ENCODE results near the gene IGFALS. TPM values are rescaled to one million over a fixed set of nuclear protein-coding genes. Genes with fewer than 3 reads are reported as not detected.

The IGFALS gene
- total and polyA plus RNA-seq, 2 experiments from 2014 or later = 0.16 TPM; not detected in 1

- H3K36me3 ChIP-seq (ENCODE audit: insufficient read depth) = no peaks in the 10 kb centered on the region
These were observed 29.7 kb downstream of the IGFALS start for GRCh38 chr16:1763521-1764511.

GRCh38 chr16:1762879-1763520 is 30.5 kb downstream of the IGFALS start:
- H3K9me3 Mint-ChIP-seq = no peaks in the 10 kb centered on the region
- no peaks in the 10 kb centered on the region for H3K9me2 ChIP-seq (ENCODE audit: insufficient read depth)
- H3K36me3 ChIP-seq (ENCODE audit: insufficient read depth) = no peaks in the 10 kb centered on the region
- no peak overlapping the region for H3K4me3 Mint-ChIP-seq
- no peak overlapping the region for H2AFZ ChIP-seq
- H3K27me3 ChIP-seq (ENCODE audit: insufficient read depth) = no peaks in the 10 kb centered on the region
- H3K36me3 Mint-ChIP-seq (ENCODE audit: low read depth) = peaks cover 12% of the 10 kb centered on the region
- H3K27ac Mint-ChIP-seq = no peak overlapping the region
- no peaks in the 10 kb centered on the region for H4K20me1 ChIP-seq (replicated peaks; ENCODE audit: insufficient read depth)
- no peaks in the 10 kb centered on the region for H3K79me2 ChIP-seq (replicated peaks; ENCODE audit: insufficient read depth)
- peaks cover 11% of the 10 kb centered on the region for H3K27me3 Mint-ChIP-seq (ENCODE audit: insufficient read depth, low read depth, poor library complexity)
- no peak overlapping the region for H3K27ac ChIP-seq (ENCODE audit: low read depth)
- H3K4me1 ChIP-seq (ENCODE audit: insufficient read depth) = no peaks in the 10 kb centered on the region; the same call in 1 of the 2 replicates
- ATAC-seq = peak; percentile 4
- DNase-seq (ENCODE audit: low spot score) = no peak
- 0 out of 2 replicates have a peak, but pooled peaks cover 3% of the 10 kb centered on the region for H3F3A ChIP-seq (replicated peaks; ENCODE audit: low read depth)
- no peak overlapping the region for H3K4me2 ChIP-seq
- H3K4me1 Mint-ChIP-seq = no peaks in the 10 kb centered on the region
- no peak overlapping the region for H3K4me3 ChIP-seq
- TF ChIP-seq NANOG (IDR thresholded peaks at IDR 0.05; ENCODE audit: borderline replicate concordance) (no peak), ZNF114 (CRISPR knock-in tag; IDR thresholded peaks at IDR 0.05) (no peak), ETS1 (IDR thresholded peaks at IDR 0.05) (no peak), CREB1 (CRISPR knock-in tag; IDR thresholded peaks at IDR 0.05; ENCODE audit: low read depth) (no peak), ZNF331 (CRISPR knock-in tag; IDR thresholded peaks at IDR 0.05; ENCODE audit: low read depth) (no peak), STAT1 (IDR thresholded peaks at IDR 0.05; ENCODE audit: unreplicated experiment) (no peak), EZH2phosphoT487 (IDR thresholded peaks at IDR 0.05; ENCODE audit: unreplicated experiment) (no peak), POLR2AphosphoS5 (IDR thresholded peaks at IDR 0.05; ENCODE audit: low read depth) (no peak), REST (IDR thresholded peaks at IDR 0.05; ENCODE audit: unreplicated experiment) (no peak)
- TF ChIP-seq, protein P1, sequence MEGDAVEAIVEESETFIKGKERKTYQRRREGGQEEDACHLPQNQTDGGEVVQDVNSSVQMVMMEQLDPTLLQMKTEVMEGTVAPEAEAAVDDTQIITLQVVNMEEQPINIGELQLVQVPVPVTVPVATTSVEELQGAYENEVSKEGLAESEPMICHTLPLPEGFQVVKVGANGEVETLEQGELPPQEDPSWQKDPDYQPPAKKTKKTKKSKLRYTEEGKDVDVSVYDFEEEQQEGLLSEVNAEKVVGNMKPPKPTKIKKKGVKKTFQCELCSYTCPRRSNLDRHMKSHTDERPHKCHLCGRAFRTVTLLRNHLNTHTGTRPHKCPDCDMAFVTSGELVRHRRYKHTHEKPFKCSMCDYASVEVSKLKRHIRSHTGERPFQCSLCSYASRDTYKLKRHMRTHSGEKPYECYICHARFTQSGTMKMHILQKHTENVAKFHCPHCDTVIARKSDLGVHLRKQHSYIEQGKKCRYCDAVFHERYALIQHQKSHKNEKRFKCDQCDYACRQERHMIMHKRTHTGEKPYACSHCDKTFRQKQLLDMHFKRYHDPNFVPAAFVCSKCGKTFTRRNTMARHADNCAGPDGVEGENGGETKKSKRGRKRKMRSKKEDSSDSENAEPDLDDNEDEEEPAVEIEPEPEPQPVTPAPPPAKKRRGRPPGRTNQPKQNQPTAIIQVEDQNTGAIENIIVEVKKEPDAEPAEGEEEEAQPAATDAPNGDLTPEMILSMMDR (conservative IDR thresholded peaks at IDR 0.05; ENCODE audit: low read depth in 2 of 2) = no peak

More at GRCh38 chr16:1763521-1764511, 29.7 kb downstream of the IGFALS start:
- Histone ChIP-seq H2AFZ (no peak overlapping the region), H3K9me2 (ENCODE audit: insufficient read depth) (no peaks in the 10 kb centered on the region), H3K27me3 (ENCODE audit: insufficient read depth) (no peaks in the 10 kb centered on the region), H3K4me2 (peak overlapping the region; percentile 78), H3K27ac (ENCODE audit: low read depth) (no peak overlapping the region), H3K4me3 (peak overlapping the region; percentile 53), H3K4me1 (ENCODE audit: insufficient read depth) (no peaks in the 10 kb centered on the region; the same call in 1 of the 2 replicates), H3K79me2 (replicated peaks; ENCODE audit: insufficient read depth) (no peaks in the 10 kb centered on the region), H4K20me1 (replicated peaks; ENCODE audit: insufficient read depth) (no peaks in the 10 kb centered on the region), H3F3A (replicated peaks; ENCODE audit: low read depth) (0 out of 2 replicates have a peak, but pooled peaks cover 3% of the 10 kb centered on the region)
- peaks cover 12% of the 10 kb centered on the region for H3K36me3 Mint-ChIP-seq (ENCODE audit: low read depth)
- peaks cover 12% of the 10 kb centered on the region for H3K27me3 Mint-ChIP-seq (ENCODE audit: insufficient read depth, low read depth, poor library complexity)
- TF ChIP-seq ZNF114 (CRISPR knock-in tag; IDR thresholded peaks at IDR 0.05) (no peak), CREB1 (CRISPR knock-in tag; IDR thresholded peaks at IDR 0.05; ENCODE audit: low read depth) (0 out of 2 replicates have a peak, but pooled peaks have one; percentile 40), POLR2AphosphoS5 (IDR thresholded peaks at IDR 0.05; ENCODE audit: low read depth) (peak; percentile 45; the same call in 1 of the 2 replicates)
- TF ChIP-seq, protein P1 (conservative IDR thresholded peaks at IDR 0.05; ENCODE audit: low read depth in 2 of 2) = peak; percentile 62 to 87
- no peaks in the 10 kb centered on the region for H3K4me1 Mint-ChIP-seq
- peak overlapping the region; percentile 49; the same call in 2 of the 3 replicates for H3K4me3 Mint-ChIP-seq
- no peak overlapping the region for H3K27ac Mint-ChIP-seq
- ATAC-seq (peak; percentile 84), DNase-seq (ENCODE audit: low spot score) (peak; percentile 92)
- no peaks in the 10 kb centered on the region for H3K9me3 Mint-ChIP-seq

Measured in GM23338 (cell line).